Karpas-422 (cell line): ENCODE measurements around the gene MRGPRF. TPM values are rescaled to one million over a fixed set of nuclear protein-coding genes. Genes with fewer than 3 reads are reported as not detected.

Experiments used
- DNase-seq: peaks from one replicate; pipeline ENCODE4 v3.0.0-alpha.2; 2015
- H2AFZ ChIP-seq: fragments of 200-600 bp; sonication (generic); 2 replicates; pipeline ENCODE4 v1.6.1; 2014; ENCODE audit warnings: antibody characterized with exemption, low read length, mixed read lengths
- H3K27ac ChIP-seq: fragments of 200-600 bp; sonication (generic); 2 replicates; pipeline ENCODE4 v1.5.1; 2014; ENCODE audit warnings: mild to moderate bottlenecking, low read length, moderate library complexity
- H3K27me3 ChIP-seq: fragments of 200-600 bp; sonication (generic); 2 replicates; pipeline ENCODE4 v1.6.1; 2014; ENCODE audit warnings: low read length, mixed read lengths
- H3K36me3 ChIP-seq: fragments of 200-600 bp; sonication (generic); 2 replicates; pipeline ENCODE4 v1.6.1; 2014; ENCODE audit warnings: low read length, mixed read lengths; ENCODE audit not compliant: insufficient read depth
- H3K4me1 ChIP-seq: fragments of 200-600 bp; sonication (generic); 2 replicates; pipeline ENCODE4 v1.6.1; 2014; ENCODE audit warnings: mild to moderate bottlenecking, low read length, mixed read lengths
- H3K4me2 ChIP-seq: fragments of 200-600 bp; sonication (generic); 2 replicates; pipeline ENCODE4 v1.6.1; 2014; ENCODE audit warnings: low read length, low read depth, mild to moderate bottlenecking; ENCODE audit not compliant: poor library complexity, severe bottlenecking
- H3K4me3 ChIP-seq: fragments of 200-600 bp; sonication (generic); 2 replicates; pipeline ENCODE4 v1.5.1; 2014; ENCODE audit warnings: mild to moderate bottlenecking, antibody characterized with exemption, low read length, mixed read lengths
- H3K79me2 ChIP-seq: fragments of 200-600 bp; sonication (generic); 2 replicates; pipeline ENCODE4 v1.6.1; 2014; ENCODE audit warnings: mild to moderate bottlenecking, low read length, mixed read lengths
- H3K9ac ChIP-seq: fragments of 200-600 bp; sonication (generic); 2 replicates; pipeline ENCODE4 v1.6.0; 2014; ENCODE audit warnings: low read length
- H3K9me2 ChIP-seq: fragments of 200-600 bp; sonication (generic), shearing (Covaris generic); replicated peaks from 2 replicates; pipeline ENCODE4 v1.6.0; 2014; ENCODE audit warnings: mild to moderate bottlenecking, low read length, moderate library complexity; ENCODE audit not compliant: insufficient read depth
- H3K9me3 ChIP-seq: fragments of 300-700, 200-600 bp; sonication (generic); 2 replicates; pipeline ENCODE4 v1.6.1; 2014; ENCODE audit warnings: low read length, mixed read lengths
- H4K20me1 ChIP-seq: fragments of 200-600 bp; sonication (generic); 2 replicates; pipeline ENCODE4 v1.6.1; 2014; ENCODE audit warnings: mild to moderate bottlenecking, antibody characterized with exemption, low read length, low read depth; ENCODE audit not compliant: insufficient read depth
- total RNA-seq: library from RNA; depleted of rRNA; stranded (reverse); fragments of >200 nt; shearing (Covaris generic); gene quantifications from 2 replicates; pipeline ENCODE4 v1.2.3, GENCODE V29; 2014; ENCODE audit warnings: low replicate concordance

The MRGPRF gene
- total RNA-seq, 1 experiment from 2014 or later = not detected

DNA sequence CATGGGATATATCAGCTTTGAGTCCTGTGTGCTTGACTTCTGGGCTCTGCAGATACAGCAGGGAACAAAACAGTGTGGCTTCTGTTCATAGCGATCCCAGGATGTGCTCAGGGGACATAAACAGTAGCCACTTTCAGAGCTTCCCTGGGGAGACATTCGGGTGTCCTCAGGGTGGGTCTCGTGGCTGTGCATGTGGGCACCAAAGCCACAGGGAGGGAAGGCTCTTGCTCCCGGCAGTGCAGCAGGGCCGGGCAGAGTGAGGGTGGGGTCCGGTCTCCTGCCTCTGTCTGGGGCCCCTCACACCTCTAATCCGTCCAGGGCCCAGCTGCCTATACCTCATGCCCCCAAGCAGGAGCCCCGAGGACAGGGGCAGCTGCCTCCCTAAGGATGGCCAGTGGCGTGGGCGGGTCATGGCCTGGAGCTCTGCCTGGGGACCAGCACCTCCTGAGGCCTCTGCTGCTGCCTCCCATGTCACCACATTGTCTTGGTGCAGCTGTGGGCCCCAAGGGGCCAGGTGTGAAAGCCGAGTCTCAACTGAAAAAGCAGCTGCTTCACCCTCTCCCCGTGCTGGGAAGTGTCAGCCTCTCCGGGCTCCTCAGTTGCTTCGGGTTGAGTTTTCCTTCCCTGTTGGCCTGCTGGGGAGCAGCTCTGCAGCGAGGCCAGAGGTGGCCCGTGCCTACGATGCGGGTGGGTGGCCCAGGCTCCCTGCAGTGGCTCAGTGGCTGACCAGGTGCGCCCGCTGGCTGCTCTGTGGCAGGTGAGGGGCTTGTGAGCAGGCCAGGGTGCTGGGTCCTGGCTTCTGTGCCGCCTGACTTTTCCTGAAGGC, 39.5 kb upstream of the MRGPRF start:
- H3K9me2 ChIP-seq = no peaks in the 10 kb centered on the region
- H3K36me3 ChIP-seq = peaks cover 15% of the 10 kb centered on the region
- H2AFZ ChIP-seq = no peak overlapping the region
- H3K9ac ChIP-seq = peak overlapping the region; percentile 91
- DNase-seq = peak; percentile 93
- peak overlapping the region; percentile 96 for H3K27ac ChIP-seq
- H3K4me2 ChIP-seq = peak overlapping the region; percentile 86
- peaks cover 10% of the 10 kb centered on the region; the same call in 1 of the 2 replicates for H4K20me1 ChIP-seq
- H3K9me3 ChIP-seq = no peaks in the 10 kb centered on the region
- H3K79me2 ChIP-seq = peaks cover 63% of the 10 kb centered on the region
- H3K4me3 ChIP-seq = peak overlapping the region; percentile 77
- peaks cover 87% of the 10 kb centered on the region for H3K4me1 ChIP-seq
- H3K27me3 ChIP-seq = no peaks in the 10 kb centered on the region

- Histone ChIP-seq H3K36me3 (peaks cover 9% of the 10 kb centered on the region), H3K4me2 (peak overlapping the region; percentile 86), H3K9me3 (no peaks in the 10 kb centered on the region), H3K9me2 (no peaks in the 10 kb centered on the region), H2AFZ (no peak overlapping the region), H3K27ac (peak overlapping the region; percentile 96), H3K79me2 (peaks cover 55% of the 10 kb centered on the region), H3K27me3 (no peaks in the 10 kb centered on the region), H3K4me3 (peak overlapping the region; percentile 77), H3K9ac (peak overlapping the region; percentile 91), H3K4me1 (peaks cover 87% of the 10 kb centered on the region), H4K20me1 (peaks cover 4% of the 10 kb centered on the region; the same call in 1 of the 2 replicates)
- peak; percentile 98 for DNase-seq
Measured at GRCh38 chr11:69051381-69052342, 38.6 kb upstream of the MRGPRF start.

- Histone ChIP-seq H3K36me3 (peaks cover 9% of the 10 kb centered on the region), H3K79me2 (peaks cover 49% of the 10 kb centered on the region), H3K9me3 (no peaks in the 10 kb centered on the region), H3K27ac (peak overlapping the region; percentile 96), H3K4me1 (peaks cover 81% of the 10 kb centered on the region), H3K27me3 (no peaks in the 10 kb centered on the region), H3K4me3 (peak overlapping the region; percentile 77), H3K4me2 (peak overlapping the region; percentile 86), H3K9me2 (no peaks in the 10 kb centered on the region), H2AFZ (no peak overlapping the region), H4K20me1 (peaks cover 4% of the 10 kb centered on the region; the same call in 1 of the 2 replicates), H3K9ac (peak overlapping the region; percentile 91)
- DNase-seq = peak; percentile 78
Measured at GRCh38 chr11:69050592-69051380, 37.7 kb upstream of the MRGPRF start.

DNA sequence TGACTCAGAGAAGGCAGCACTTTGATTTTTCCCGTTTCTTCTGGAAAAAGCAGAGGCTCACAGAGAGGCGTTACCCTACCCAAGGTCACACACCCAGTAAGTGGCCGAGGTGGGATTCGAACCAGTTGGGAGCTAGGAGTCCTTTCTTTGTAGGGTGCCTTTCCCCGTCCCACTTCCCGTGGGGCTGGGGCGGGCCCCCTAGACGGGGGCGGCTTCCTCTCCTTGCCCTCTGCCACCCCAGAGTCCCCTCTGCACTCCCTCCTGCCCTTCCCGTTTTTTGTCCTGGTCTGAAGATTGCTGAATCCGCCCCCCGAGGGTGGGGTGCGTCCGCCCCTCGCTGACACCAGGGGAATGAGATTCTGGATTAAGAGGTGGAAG, 36.4 kb upstream of the MRGPRF start:
- DNase-seq = peak; percentile 75
- Histone ChIP-seq H3K4me2 (peak overlapping the region; percentile 86), H4K20me1 (peaks cover 4% of the 10 kb centered on the region; the same call in 1 of the 2 replicates), H3K9me3 (no peaks in the 10 kb centered on the region), H3K4me3 (peak overlapping the region; percentile 77), H3K79me2 (peaks cover 44% of the 10 kb centered on the region), H3K4me1 (peaks cover 75% of the 10 kb centered on the region), H3K9me2 (no peaks in the 10 kb centered on the region), H3K36me3 (peaks cover 7% of the 10 kb centered on the region), H3K27me3 (no peaks in the 10 kb centered on the region), H3K9ac (peak overlapping the region; percentile 91), H3K27ac (peak overlapping the region; percentile 96), H2AFZ (no peak overlapping the region)

- Histone ChIP-seq H3K4me1 (peaks cover 75% of the 10 kb centered on the region), H3K9me2 (no peaks in the 10 kb centered on the region), H3K4me3 (peak within 1 kb of the TSS; percentile 77), H3K79me2 (peaks cover 38% of the 10 kb centered on the region), H3K36me3 (peaks cover 3% of the 10 kb centered on the region; the same call in 1 of the 2 replicates), H2AFZ (peak within 1 kb of the TSS; percentile 66; the same call in 1 of the 2 replicates), H3K9ac (peak within 1 kb of the TSS; percentile 91), H3K9me3 (no peaks in the 10 kb centered on the region), H3K27me3 (no peaks in the 10 kb centered on the region), H3K27ac (peak within 1 kb of the TSS; percentile 96), H4K20me1 (peaks cover 4% of the 10 kb centered on the region; the same call in 1 of the 2 replicates), H3K4me2 (peak within 1 kb of the TSS; percentile 86)
- peak; percentile 98 for DNase-seq
Measured at GRCh38 chr11:69048694-69049489, 35.8 kb upstream of the MRGPRF start, which contains the start of gene TPCN2. Gene TPCN2, plus strand, starts transcription at chr11:69048932. Its CDS starts 66 bp downstream, at chr11:69048998.

- Histone ChIP-seq H3K4me2 (peak overlapping the region; percentile 78), H2AFZ (peak overlapping the region; percentile 66; the same call in 1 of the 2 replicates), H4K20me1 (peaks cover 3% of the 10 kb centered on the region; the same call in 1 of the 2 replicates), H3K27ac (peak overlapping the region; percentile 60), H3K9me2 (no peaks in the 10 kb centered on the region), H3K4me3 (peak overlapping the region; percentile 56), H3K36me3 (peaks cover 3% of the 10 kb centered on the region; the same call in 1 of the 2 replicates), H3K4me1 (peaks cover 70% of the 10 kb centered on the region), H3K9me3 (no peaks in the 10 kb centered on the region), H3K9ac (peak overlapping the region; percentile 58), H3K27me3 (no peaks in the 10 kb centered on the region), H3K79me2 (peaks cover 31% of the 10 kb centered on the region)
- no peak for DNase-seq
Measured at GRCh38 chr11:69048031-69048693, 35.1 kb upstream of the MRGPRF start.
